ENCODE results near the gene XIST. TPM values are rescaled to one million over a fixed set of nuclear protein-coding genes. Genes with fewer than 3 reads are reported as not detected.

XIST gene
- total and polyA plus RNA-seq, 8 donors = 0.10 to 1,012 (median 105) TPM

DNA sequence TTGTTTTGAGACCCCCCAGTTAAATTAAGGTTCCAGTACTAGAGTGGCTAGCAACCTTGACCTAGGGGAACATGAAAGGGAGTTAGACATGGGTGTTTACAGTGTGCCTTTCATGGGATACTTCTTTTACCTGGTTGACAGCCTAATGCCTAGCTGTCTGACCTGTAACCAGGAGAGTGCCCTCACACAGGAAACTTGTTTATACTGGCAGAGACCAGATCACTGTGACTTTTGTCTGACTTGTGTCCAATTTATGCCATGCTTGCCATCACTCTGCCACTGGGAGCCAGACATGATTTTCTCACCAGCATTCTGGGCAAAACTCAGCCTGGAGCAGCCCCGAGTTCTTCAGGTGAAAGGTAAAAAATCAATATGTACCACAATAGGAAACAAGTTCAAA is 16.4 kb upstream of the XIST start:
- H3K27ac ChIP-seq = no peak overlapping the region
- H3K4me1 ChIP-seq = no peaks in the 10 kb centered on the region
- intact Hi-C loops (cut with DNase I) = no loop called here
- H3K4me3 ChIP-seq = no peak overlapping the region
- no peaks in the 10 kb centered on the region for H3K27me3 ChIP-seq
- DNase-seq = no peak
- TF ChIP-seq, protein P1, sequence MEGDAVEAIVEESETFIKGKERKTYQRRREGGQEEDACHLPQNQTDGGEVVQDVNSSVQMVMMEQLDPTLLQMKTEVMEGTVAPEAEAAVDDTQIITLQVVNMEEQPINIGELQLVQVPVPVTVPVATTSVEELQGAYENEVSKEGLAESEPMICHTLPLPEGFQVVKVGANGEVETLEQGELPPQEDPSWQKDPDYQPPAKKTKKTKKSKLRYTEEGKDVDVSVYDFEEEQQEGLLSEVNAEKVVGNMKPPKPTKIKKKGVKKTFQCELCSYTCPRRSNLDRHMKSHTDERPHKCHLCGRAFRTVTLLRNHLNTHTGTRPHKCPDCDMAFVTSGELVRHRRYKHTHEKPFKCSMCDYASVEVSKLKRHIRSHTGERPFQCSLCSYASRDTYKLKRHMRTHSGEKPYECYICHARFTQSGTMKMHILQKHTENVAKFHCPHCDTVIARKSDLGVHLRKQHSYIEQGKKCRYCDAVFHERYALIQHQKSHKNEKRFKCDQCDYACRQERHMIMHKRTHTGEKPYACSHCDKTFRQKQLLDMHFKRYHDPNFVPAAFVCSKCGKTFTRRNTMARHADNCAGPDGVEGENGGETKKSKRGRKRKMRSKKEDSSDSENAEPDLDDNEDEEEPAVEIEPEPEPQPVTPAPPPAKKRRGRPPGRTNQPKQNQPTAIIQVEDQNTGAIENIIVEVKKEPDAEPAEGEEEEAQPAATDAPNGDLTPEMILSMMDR (IDR thresholded peaks at IDR 0.05) = no peak
- H3K9me3 ChIP-seq = no peaks in the 10 kb centered on the region
- H3K36me3 ChIP-seq = no peaks in the 10 kb centered on the region
- no peak for ATAC-seq

DNA sequence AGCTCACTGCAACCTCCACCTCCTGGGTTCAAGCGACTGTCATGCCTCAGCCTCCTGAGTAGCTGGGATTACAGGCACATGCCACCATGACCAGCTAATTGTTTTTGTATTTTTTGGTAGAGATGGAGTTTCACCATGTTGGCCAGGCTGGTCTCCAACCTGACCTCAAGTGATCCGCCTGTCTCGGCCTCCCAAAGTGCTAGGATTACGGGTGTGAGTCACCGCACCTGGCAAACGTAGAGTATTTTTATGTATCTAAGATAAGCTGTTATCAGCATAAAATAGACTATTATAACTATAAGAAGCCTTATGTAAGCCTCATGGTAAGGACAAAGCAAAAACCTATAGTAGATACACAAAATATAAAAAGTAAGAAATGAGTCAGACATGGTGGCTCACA is 14.6 kb upstream of the XIST start:
- Histone ChIP-seq H3K4me1 (no peaks in the 10 kb centered on the region), H3K9me3 (no peaks in the 10 kb centered on the region), H3K36me3 (no peaks in the 10 kb centered on the region), H3K27ac (no peak overlapping the region), H3K4me3 (no peak overlapping the region), H3K27me3 (no peaks in the 10 kb centered on the region)
- ATAC-seq (no peak), DNase-seq (no peak)
- intact Hi-C loops (cut with DNase I) = no loop called here
- TF ChIP-seq, protein P1 (IDR thresholded peaks at IDR 0.05) = no peak

DNA sequence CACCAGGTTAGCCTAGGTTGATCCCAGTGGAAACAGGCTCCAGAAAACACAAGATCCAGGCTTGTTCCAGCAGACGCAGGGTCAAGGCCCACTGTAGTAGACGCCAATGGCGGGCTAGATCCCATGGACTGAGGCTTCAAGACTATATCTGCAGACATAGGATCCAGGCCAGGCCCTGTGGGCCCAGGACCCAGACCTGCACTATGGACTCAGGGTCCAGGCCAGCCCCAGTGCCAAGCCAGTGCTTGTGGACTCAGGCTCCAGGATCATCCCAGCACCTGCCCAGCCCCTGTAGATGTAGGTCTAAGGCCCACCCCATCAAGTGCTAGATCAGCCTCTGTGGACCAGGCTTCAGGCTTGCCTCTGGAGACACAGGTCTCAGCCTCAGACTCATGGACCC is 11.3 kb upstream of the XIST start:
- Histone ChIP-seq H3K9me3 (no peaks in the 10 kb centered on the region), H3K4me3 (no peak overlapping the region), H3K27ac (no peak overlapping the region), H3K27me3 (no peaks in the 10 kb centered on the region), H3K36me3 (no peaks in the 10 kb centered on the region), H3K4me1 (no peaks in the 10 kb centered on the region)
- DNase-seq = no peak
- intact Hi-C loops (cut with DNase I) = no loop called here
- ATAC-seq = no peak
- TF ChIP-seq, protein P1 (IDR thresholded peaks at IDR 0.05) = no peak

DNA sequence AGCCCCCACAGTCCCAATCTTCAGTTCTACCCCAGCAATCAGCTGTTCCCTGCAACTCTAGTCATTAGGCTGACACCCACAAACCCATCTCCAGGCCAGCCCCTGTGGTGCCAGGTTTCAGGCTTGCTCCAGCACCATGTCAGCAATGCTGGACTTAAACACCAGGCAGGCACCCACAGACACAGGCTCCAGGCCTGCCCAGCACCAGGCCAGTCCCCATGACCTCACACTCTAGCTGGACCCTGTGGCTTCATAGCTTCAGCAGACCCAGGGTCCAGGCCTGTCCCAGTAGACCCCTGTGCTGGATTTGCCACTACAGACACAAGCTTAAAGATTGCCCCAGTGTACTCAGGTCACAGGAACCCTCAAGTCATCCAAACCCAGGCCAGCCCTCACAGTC is 10.8 kb upstream of the XIST start:
- no peaks in the 10 kb centered on the region for H3K9me3 ChIP-seq
- no peaks in the 10 kb centered on the region for H3K4me1 ChIP-seq
- H3K36me3 ChIP-seq = no peaks in the 10 kb centered on the region
- ATAC-seq (no peak), DNase-seq (no peak)
- TF ChIP-seq, protein P1 (IDR thresholded peaks at IDR 0.05) = no peak
- no peak overlapping the region for H3K27ac ChIP-seq
- intact Hi-C loops (cut with DNase I) = no loop called here
- no peak overlapping the region for H3K4me3 ChIP-seq
- H3K27me3 ChIP-seq = no peaks in the 10 kb centered on the region

DNA sequence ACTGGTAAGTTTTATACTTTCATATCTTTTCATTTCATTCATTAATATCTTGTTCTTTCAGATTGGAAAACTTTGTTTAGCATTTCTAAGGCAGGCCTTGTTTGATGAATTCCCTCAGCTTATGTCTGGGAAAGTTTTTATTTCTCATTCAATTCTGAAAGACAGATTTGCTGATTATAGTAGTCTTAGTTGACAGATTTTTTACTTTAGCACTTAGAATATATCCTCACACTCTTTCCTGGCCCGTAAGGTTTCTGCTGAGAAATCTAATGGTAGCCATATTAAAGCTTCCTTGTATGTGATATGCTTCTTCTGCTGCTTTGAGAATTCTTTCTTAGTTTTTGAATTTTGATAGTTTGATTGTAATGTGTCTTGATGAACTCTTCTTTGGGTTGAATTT is 7.1 kb upstream of the XIST start:
- Histone ChIP-seq H3K4me3 (no peak overlapping the region), H3K9me3 (no peaks in the 10 kb centered on the region), H3K36me3 (no peaks in the 10 kb centered on the region), H3K4me1 (no peaks in the 10 kb centered on the region), H3K27ac (no peak overlapping the region), H3K27me3 (no peaks in the 10 kb centered on the region)
- intact Hi-C loops (cut with DNase I) = loop anchor here in 1 of 2 donors (5.0 to 10.0 kb wide), 2 partner anchors 273 to 695 kb away; no protein-coding TSS in a partner anchor
- ATAC-seq (no peak), DNase-seq (no peak)
- TF ChIP-seq, protein P1 (IDR thresholded peaks at IDR 0.05) = no peak

Data from left lung (tissue), 10 donors.